OCI-LY7 (cell line): ENCODE data around the gene CELA3B.

Experiments
- EZH2phosphoT487 ChIP-seq: fragments of 200-600 bp; sonication (generic); IDR thresholded peaks from 2 replicates; pipeline ENCODE4 v1.6.1; 2018; ENCODE audit warnings: low read depth, borderline replicate concordance, mild to moderate bottlenecking, mixed run types, antibody characterized with exemption, low read length, moderate library complexity, mixed read lengths
- TF ChIP-seq, protein P1 (sequence below): fragments of 200-600 bp; sonication (generic); conservative IDR thresholded peaks from 2 replicates; pipeline ENCODE4 v1.5.1; 2014; ENCODE audit warnings: mild to moderate bottlenecking, antibody characterized with exemption, low read length, moderate library complexity, mixed read lengths

DNA sequence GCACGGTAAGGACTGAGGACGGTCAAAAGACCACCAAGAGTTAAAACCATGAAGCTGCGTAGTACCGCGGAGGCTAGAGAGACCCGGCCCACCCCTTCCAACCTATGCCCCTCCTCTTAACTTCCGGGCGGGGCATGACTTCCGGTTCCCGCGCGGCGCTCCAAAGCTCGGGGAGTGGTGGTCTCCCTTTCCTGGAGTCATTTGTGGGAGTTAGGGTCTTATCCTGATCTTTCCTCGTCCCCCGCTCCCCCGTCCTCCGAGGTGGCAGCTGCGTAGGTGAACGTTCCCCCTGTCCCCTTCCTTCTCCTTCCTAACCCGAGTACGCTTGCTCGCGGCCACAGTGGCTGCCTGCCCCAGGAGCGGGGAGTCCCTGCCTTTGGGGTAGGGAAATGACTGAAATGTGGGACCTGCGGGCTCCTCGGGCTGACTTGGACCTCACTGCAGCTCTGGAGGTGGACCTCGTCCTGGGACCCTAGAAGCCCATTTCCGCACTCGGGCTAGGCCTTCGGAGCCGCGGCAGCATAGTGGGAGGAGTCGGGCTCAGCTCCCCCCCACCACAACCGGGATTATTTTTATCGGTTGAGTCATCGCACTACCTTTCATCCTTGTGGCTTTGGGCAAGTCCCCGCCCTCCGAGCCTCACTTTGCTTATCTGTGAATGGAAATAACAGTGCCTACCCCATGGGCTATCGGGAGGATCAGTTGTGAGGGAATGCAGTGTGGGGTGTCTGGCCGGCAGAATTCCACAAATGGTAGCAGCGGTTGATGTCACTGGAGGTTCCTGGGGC is 48.7 kb downstream of the CELA3B start:
- TF ChIP-seq, protein P1, sequence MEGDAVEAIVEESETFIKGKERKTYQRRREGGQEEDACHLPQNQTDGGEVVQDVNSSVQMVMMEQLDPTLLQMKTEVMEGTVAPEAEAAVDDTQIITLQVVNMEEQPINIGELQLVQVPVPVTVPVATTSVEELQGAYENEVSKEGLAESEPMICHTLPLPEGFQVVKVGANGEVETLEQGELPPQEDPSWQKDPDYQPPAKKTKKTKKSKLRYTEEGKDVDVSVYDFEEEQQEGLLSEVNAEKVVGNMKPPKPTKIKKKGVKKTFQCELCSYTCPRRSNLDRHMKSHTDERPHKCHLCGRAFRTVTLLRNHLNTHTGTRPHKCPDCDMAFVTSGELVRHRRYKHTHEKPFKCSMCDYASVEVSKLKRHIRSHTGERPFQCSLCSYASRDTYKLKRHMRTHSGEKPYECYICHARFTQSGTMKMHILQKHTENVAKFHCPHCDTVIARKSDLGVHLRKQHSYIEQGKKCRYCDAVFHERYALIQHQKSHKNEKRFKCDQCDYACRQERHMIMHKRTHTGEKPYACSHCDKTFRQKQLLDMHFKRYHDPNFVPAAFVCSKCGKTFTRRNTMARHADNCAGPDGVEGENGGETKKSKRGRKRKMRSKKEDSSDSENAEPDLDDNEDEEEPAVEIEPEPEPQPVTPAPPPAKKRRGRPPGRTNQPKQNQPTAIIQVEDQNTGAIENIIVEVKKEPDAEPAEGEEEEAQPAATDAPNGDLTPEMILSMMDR = no peak
- no peak for TF ChIP-seq EZH2phosphoT487
